Erythroblast (primary cell): ENCODE data around the gene FBLN2.

Experiments used
- DNase-seq, 2 experiments: peaks; one replicate each; lab custom pipeline; 2025; lab: John Stamatoyannopoulos, UW
- GATA1 ChIP-seq: IDR thresholded peaks from 2 replicates; pipeline ENCODE4 v1.6.1; 2011; ENCODE audit warnings: low read depth, mild to moderate bottlenecking, control low read depth, low read length, moderate library complexity
- POLR2A ChIP-seq: IDR thresholded peaks from 2 replicates; pipeline ENCODE4 v1.6.1; 2011; ENCODE audit warnings: mild to moderate bottlenecking, low read length

Gene FBLN2

DNA sequence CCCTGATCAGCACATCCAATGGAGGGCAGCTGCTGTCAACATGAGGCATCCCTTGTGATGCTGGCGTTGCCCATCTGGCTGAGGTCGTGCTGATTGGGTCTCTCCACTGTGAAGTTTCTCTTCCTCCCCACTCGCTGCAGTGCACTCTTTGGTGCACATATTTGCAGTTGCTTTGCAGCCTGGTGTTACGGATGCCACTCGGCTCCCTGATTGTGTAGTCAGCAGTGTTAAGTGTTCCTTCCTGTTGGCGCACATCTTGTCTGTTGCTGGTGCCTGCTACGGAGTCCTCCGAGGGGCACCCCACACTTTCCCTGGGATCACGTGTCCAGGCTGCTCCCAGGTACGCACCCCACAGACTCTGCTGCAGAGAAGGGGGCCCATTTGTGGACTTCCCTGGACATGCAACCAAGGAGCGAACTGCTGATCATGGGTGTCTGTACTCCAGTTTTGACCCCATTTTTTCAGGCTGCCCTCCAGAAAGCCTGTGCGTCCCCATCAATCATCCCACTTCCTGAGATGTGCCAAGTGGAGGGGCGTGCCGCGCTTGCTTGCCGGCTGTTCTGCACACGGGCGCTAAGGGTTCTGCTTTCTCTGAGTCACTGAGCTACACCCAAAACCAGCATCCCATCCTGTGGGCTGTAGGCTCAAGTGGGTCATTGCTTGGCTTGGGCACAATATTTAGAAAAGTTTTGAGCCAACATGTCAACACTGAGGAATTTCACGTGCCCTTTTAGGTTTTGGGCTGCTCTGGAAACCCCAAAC, 98.6 kb downstream of the FBLN2 start:
- TF ChIP-seq POLR2A (no peak), GATA1 (no peak)
- peak; percentile 34 to 52 for DNase-seq

GRCh38 chr3:13648060-13649001, 99.4 kb downstream of the FBLN2 start:
- peak; percentile 76 to 88 for DNase-seq
- no peak for TF ChIP-seq POLR2A

- DNase-seq: peak; percentile 83 to 86
- no peak for TF ChIP-seq GATA1
- no peak for TF ChIP-seq POLR2A
Observed at GRCh38 chr3:13650210-13651056, 101.5 kb downstream of the FBLN2 start.

- TF ChIP-seq GATA1: no peak
- no peak for TF ChIP-seq POLR2A
- DNase-seq: peak in 1 of 2 experiments; percentile 34
Observed at GRCh38 chr3:13651057-13651400, 102.1 kb downstream of the FBLN2 start.

DNA sequence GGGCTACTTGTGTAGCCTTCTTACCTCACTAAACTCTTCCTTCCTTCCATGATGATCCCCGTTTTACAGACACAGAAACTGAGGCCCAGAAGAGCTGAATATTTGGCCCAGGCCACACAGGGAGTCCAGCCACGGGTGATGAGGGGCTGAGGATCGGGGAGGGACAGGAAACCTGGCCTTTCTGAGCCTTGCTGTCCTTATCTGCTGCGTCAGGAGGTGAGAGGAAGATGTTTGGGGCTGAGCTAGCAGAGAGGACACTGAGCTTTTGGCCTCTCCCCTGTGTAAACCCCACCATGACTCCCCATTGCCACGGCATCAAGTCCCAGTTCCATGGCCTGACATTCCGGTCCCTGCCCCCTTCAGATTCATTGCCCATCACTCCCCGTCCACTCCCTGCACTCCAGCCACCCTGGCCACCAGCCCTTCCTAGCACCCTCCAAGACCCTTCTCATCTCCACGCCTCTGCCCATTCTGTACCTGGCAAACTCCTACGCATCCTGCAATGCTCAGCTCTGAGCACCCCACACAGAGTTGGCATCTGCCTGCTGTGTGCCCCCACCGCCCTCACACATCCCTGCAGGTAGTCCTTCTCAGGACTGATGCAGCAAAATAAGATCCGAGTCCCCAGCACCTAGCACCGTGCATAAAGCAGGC, 103.0 kb downstream of the FBLN2 start:
- DNase-seq: no peak
- TF ChIP-seq POLR2A (no peak), GATA1 (no peak)

DNA sequence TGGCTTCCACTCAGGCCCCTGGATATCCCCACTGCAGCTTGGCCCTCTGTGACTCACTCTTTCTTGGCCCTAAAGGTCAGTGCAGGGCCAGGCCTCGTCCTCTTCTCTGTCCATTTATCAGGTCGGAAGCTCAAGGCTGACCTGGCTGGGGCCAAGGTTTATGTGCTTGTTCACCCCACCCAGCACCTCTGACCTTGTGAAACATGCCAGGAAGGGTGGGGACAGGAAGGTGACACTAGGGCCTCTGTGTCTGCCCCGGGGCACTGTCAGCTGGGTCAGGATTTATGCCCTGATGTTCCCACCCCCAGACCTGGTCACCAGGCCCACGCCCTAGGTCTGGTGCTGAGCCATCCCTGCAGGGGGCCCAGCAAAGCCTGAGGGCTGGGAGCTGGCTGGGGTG, 103.8 kb downstream of the FBLN2 start:
- TF ChIP-seq GATA1 (no peak), POLR2A (no peak)
- DNase-seq: no peak

DNA sequence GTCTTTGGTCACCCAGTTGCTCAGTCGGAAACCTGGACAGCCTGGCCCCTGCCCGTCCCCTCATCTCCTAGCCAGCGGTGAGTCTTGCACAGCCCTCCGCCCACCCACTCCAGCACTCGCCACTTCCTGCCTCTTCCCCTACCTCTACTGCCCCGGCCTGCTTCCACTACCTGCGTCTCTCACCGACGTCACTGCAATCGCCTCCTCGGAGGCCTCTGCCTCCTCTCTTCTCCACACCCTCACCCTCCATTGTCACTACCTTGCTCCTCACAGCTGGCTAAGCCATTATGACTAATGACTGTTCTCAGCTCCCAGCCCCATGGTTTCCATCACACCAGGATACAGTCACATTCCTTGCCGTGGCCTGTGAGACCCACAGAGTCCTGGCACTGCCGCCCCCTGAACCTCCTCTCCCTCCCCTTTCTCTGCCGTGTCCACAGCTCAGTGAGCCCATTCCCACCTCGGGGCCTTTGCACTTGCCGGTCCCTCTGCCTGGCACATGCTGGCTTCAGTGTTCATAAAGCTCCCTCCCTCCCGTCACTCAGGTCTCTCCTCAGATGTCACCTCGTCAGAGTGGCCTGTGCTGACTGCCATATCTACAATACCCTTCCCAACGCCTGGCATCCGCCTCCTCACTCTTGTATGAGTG, 104.8 kb downstream of the FBLN2 start:
- no peak for DNase-seq
- TF ChIP-seq GATA1 (no peak), POLR2A (no peak)

- TF ChIP-seq POLR2A (no peak), GATA1 (no peak)
- no peak for DNase-seq
Observed at GRCh38 chr3:13654330-13655060, 105.6 kb downstream of the FBLN2 start.

DNA sequence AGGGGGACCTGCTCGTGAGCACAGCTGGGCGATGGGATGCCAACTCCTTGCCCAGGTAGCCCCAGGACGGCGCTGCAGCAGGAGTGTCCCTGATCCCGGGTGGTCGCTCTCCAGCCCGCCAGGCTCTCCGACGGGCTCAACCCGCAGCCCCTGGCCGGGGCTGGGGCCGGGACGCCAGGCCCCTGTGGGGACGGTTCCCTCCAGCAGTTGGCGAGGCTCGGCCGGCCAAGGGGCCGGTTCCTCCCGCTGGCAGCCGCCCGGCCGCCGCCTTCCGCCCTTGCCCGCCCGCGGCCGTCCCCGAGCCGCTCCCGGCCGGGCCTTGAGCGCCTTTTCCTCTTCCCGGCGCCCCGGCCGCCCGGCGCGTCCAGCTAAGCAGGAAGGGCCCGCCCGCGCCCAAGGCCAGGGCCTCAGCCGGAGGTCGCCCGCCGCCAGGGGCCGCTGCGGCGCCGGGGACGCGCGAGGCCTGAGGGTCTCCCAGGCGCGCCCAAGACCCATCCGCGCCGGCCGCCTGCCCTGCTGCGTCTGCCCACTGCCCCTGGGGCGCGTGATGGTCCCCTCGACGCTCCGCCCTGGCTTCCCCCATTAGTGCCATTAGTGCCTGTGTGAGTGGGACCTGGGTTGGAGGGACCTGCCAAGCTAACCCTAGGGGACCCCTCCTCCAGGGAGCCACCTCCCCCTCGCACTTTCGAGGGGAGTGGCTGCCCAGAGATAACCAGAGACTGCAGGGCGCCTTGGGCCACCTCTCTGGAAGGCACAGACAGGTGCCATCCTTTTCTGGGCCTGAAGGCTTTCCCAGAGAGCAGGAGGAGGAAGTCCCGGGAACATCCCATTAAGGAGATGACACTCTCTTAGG, 106.4 kb downstream of the FBLN2 start:
- DNase-seq: peak; percentile 29 to 31
- no peak for TF ChIP-seq POLR2A
- TF ChIP-seq GATA1: no peak

DNA sequence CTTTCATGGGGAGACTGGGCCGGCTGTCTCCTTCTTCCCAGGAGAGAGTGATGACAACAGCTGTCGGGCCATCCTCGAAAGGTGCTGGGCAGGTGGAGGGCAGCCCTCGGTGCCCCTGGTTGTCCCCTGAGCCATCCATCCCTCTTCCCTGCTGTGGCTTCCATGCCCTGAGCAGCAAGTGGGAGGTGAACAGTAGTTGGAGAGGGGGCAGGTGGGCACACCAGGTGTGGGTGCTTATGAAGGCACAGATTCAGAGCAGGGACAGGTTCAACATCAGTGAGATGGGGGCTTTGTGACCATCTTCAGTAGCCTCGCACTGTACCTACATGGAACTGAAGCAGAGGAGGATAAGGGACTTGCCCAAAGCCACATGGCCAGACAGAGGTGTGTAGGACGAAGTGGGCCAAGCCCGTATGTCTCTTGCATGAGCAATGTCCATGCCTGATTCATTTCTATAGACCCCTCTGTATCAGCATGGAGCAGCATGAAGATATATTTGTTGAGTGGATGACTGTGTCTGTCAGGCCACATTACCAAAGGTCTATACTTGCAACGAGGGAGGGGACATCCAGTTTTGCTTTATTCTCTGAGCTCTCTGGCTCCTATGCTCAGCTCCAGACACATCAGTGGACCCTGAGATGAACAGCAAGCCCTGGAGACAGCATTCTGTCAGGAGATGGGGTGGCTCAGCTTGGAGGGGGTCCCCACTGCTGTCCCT, 107.8 kb downstream of the FBLN2 start:
- no peak for TF ChIP-seq GATA1
- TF ChIP-seq POLR2A: no peak
- no peak for DNase-seq
